GM18520 (cell line): ENCODE data around the gene LRRC28.

Source experiments
- ATAC-seq: cut with Tn5 transposase; IDR thresholded peaks from one replicate; pipeline ENCODE4 v1.9.1; 2021; ENCODE audit not compliant: unreplicated experiment

Gene LRRC28

DNA sequence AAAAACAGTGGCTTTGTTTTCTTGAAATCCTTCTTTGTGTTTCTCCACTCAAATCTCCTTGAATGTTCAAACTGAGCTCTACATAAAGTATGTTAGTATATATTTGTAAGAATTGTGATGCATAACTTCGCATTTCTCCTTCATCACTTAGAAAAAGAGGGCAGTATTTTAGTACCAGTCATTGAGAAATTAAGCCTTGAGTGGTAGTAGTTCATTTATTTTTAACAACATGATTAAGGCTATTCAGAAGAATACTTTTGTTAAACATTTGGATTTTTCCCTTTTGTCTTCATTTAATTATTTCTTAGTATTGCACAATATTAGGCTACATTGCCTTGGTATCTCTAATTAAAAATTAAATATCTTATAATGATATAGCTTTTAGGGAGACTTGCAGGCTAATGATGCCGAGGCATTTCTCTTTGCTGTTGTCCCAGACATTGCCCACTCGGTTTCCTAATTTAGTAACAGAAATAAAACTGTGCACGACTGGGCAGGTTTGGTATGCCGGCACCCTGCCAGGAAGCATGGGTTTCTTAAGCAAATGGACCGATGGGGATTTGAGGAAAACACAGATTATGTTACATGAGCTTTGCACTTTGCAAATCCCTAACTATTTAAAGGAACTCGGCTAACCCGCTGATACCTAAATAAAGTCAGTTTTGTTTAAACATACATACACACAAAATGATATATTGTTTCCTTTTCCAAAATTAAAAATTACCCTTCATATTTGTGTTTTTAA lies 54.7 kb downstream of the LRRC28 start:
- no peak for ATAC-seq

DNA sequence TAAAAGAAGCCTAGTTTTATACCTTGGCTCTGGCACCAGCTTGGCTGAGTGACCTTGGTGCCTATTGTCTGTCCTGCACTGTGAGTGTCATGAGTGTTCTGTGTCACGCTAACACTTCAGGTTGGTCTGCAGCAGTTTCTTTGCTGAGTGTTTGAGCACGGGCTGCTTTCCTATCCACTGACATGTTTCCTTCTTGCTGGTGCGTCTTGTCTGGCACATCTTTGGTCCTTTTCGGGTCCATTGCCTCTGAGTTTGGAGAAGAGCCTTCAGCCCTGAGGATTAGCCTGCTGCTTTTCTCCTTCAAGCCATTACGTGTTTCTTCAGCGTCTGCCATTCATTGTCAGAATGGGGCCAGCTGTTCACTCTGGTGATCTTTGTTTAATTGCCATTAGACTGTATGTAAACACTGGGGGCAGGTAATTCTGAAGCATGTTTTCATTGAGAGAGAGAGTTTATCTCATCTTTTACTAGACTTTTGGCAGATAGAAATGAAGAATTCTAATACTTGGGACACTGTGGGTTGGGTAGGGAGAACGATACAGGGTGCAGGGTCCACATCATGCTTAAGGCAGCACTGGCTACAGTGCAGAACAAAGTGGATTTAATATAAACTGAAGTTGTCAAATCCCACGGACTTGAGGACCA lies 55.5 kb downstream of the LRRC28 start:
- ATAC-seq = no peak

DNA sequence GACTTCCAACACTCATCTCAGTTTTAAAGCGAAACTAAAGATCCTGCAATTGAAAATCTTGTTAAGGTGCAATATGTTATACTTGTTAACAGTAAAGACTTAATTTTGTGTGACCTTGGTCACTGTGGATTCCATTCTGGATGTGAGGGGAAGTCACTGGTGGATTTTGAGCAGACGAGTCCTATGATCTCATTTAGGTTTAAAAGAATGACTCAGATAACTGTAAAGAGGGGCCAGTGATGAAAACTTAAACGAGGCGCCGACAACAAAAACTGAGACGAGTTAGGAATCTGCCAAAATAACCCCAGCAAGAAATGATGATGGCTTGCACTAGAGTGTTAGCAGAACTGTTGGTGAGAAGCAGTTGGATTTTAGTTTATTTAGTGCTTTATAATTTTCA lies 56.5 kb downstream of the LRRC28 start:
- no peak for ATAC-seq

DNA sequence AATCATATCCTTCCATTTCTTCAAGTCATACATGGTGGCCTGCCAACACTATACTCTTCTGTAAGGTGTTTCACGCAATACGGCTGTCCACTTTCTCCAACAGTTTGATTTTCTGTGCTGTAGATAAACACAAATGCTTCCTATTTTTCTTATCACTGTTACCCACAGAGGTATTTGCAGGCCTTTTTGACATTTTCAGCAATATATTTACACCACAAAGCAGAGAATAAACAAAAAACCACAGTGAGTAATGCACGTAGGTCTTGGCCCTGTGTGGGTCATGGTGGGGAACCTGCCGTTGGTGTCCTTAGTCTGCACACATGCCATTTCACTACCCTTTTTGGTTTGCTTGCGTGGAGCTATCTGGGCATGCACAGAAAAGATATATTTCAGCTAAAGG lies 59.5 kb downstream of the LRRC28 start:
- ATAC-seq = no peak

DNA sequence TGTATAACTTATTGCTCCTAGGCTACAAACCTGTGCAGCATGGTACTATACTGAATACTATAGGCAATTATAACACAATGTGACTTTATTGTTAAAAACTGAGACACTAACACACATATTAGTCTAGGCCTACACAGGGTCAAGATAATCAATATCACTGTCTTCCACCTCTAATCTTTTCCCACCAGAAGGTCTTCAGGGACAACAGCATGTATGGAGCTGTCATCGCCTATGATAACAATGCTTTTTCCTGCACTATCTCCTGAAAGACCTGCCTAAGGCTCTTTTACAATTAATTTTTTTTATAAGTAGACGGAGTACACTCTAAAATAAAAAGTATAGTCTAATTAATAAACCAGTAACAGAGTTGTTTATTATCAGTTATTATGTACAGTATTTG lies 60.9 kb downstream of the LRRC28 start:
- no peak for ATAC-seq

DNA sequence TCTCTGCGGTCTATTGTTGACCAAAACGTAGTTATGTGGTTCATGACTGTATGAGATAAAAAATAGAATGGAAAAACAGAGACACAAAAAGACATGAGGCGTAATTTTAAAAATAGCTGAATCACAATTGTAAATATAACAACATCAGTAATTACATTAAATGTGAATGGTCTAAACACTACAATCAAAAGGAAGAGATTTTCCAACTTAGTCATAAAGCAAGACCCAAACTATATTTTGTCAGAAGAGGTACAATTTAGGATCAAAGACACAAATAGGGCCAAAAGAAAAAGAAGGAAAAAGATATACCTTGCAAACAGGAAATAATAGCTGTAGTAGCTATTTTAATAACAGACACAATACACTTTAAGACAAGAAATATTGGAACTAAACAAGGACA lies 61.5 kb downstream of the LRRC28 start:
- no peak for ATAC-seq

DNA sequence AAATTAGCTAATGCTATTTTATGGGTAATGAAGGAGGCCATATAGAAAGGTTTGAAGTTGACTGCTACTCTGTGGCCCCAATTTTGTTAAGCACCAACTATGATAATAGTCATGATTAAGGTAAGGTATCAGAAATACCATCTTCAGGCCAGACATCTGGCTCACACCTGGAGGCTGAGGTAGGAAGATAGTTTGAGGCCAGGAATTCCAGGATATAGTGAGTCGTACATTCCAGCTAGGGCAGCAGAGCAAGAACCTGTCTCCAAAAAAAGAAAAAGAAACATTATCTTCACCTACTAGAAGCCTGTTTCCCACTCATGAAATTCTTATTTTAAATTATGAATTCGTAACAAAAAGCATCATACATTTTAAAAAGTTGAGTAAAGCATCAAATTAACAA lies 64.4 kb downstream of the LRRC28 start:
- no peak for ATAC-seq

DNA sequence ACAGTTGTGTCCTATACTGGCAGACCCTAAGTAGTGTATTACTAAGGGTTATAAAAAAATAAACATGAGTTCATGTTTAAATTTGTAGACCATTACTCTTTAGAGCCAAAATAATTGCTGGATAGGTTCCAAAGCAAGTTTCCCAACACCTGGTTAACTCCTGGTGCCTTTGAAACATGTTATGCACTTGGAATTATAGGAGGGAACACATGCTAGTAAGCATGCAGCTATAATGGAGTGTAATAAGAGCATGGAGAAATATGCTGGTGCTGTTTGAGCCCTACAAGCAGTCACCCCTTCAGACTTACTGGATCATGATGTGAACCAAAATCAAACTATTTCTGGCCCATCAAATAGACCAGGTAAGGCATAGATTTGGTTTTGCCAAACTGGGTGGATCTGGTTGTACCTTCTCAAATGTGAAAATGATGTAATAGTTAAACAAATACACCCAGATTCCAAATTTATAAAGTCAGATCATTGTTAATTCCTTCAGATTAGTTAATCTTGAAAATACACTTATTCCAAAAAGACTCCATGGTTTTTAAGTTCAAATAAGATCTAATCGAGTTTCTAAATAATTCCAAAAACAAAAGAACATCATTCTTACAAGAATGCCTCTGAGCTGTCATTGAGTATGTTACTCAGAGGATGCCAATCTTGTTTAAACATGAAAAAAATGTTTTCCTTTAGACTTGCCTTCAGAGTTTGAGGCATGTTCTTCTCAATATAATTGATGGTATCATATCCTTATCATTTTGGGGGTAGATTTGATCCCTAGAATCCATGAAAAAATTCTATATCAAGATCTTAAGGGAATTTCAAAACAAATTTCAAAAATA lies 69.3 kb downstream of the LRRC28 start:
- no peak for ATAC-seq

DNA sequence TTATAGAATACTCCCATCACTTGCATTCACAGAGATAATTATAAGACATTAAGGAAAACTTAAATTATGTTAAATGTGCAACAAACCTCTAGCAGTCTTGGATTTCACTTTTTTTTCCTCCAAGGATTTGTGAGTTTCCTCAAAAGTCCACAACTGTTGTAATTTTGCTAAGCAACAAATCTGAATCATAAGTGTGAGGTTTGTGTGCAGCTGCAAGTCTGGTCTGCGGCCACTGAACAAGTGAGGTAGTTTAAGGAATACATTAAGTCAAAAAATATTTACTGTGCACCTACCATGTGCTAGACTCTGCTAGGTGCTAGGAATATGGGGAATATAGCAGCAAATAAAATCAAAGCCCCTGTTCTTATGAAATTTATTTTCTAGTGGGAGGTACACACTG lies 70.2 kb downstream of the LRRC28 start:
- no peak for ATAC-seq

DNA sequence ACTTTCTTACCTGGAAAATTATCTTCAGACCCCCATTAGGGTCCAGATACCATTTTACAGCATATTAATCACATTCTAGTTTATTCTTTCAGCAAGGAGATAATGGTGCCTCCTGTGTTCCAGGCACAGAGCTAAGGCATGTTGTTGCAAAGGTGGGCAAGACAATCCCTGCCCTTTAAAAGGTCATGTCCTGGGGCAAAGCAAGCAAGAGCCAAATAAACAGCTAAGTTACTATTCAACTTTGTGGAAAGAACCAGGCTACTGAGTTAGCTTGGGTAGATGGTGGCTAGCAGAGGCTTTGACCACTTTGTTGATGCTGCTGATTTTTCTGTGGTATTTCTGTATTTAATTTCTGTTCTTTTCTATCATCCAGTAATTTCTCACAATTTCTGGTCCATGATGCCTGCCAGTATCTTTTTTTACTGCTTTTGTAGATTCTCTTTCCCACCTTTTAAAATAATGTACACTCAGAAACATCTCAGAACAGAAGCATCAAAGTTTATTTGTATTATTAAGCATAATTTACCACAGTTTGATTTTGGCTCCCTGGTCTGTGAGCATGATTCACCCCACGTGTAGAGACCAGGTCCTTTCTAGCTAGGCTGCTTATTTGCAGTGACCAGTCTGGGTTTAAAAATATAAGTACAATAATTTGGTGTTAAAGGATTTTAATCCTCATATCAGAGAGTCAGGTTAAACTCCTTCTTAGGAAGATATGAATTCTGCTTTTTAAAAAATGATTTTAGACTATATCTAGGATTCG lies 71.5 kb downstream of the LRRC28 start:
- no peak for ATAC-seq

DNA sequence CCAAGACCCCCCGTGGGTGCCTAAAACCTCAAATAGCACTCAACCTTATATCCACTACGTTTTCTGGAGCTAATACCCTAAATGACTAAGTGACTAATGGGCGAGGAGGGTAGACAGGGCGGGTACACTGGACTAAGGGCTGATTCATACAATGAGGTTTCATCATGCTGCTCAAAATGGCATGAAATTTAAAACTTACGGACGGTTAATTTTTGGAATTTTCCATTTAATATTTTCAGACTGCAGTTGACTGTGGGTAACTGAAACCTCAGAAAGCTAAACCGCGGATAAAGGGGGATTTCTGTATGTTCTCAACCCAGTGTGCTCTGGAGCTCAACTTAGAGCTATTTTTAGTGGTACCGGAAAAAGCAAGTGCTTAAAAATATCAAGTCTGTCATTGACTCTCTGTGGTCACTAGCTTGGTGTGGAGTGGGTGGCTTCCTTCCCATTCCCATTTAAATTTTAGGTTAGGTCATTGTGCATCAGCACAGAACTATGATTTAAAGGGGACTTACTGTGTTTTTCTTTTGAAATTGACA lies 72.9 kb downstream of the LRRC28 start:
- peak; percentile 86 for ATAC-seq

DNA sequence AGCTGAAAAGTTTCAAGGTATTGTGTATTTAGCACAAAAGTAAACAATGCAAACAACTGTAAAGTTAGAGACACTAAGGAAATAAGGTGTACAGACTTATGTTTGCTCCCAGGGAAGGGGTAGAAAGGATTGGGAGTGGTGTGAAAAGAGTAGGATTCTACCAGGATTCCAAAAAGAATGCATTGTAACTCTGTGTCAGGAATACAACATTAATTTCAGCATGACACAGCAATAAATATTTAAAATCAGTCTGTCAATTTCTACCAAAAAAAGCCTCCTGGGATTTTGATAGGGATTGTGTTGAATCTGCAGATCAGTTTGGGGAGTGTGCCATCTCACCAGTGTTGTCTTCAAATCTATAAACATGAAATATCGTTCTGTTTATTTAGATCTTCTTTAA lies 73.4 kb downstream of the LRRC28 start:
- no peak for ATAC-seq

DNA sequence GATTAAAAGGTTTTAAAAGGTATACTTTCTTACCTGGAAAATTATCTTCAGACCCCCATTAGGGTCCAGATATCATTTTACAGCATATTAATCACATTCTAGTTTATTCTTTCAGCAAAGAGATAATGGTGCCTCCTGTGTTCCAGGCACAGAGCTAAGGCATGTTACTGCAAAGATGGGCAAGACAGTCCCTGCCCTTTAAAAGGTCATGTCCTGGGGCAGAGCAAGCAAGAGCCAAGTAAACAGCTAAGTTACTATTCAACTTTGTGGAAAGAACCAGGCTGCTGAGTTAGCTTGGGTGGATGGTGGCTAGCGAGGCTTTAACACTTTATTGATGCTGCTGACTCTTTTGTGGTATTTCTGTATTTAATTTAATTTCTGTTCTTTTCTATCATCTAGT lies 75.0 kb downstream of the LRRC28 start:
- no peak for ATAC-seq

DNA sequence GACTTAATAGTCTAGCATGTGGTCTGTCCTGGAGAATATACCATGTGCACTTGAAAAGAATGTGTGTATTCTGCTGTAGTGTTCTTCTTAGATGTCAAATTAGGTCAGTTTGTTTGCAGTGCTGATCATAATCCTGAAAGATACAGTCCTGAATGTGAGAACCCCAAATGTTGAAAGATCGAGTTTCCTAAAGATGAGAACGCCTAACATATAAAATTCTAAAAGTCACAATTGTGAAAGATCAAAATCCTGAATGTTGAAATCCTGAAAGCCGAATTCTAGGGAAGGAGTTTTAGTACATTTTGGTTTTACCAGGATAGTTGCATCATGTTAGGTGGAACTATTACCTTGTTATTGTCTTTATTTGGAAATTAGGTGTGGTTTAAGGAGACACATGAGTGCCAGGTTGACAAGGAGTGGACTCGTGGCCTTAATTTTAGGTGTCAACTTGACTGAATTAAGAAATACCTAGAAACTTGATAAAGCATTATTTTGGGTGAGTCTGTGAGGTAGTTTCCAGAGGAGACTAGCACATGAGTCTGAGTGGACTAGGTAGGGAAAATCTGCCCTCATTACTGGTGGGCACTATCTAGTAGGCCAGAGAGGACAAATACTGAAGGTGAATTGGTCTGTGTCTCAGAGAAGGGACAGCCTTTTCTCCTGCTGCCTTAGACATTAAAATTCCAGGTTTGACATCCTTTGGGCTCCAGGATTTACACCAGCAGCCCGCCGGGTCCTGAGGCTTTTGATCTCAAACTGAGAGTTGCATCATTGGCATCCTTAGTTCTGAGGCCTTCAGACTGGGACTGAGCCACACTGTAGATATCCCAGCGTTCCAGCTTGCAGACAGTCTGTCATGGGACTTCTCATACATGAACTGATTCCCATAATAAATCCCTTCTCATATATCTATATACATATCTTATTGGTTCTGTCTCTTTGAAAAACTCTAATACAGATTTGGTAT lies 77.1 kb downstream of the LRRC28 start:
- ATAC-seq = no peak

DNA sequence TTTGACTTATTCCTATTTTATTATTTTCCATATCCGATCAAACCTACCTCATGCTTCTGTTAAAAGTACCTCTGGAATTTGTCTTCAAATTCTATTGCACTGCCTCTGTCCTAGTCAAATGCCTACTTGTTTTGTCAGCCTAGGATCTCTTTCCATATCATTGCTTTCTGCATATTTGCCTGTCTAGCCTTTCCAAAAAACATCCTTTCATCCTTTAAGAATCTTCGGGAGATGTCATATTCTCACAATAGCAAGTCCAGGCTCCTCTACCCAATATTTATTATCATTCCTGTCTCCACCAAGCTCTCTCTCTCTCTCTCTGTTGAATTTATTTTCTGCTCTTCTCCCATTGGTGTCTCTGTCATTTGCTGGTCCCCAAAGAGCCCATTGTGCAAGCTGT lies 80.1 kb downstream of the LRRC28 start:
- no peak for ATAC-seq

DNA sequence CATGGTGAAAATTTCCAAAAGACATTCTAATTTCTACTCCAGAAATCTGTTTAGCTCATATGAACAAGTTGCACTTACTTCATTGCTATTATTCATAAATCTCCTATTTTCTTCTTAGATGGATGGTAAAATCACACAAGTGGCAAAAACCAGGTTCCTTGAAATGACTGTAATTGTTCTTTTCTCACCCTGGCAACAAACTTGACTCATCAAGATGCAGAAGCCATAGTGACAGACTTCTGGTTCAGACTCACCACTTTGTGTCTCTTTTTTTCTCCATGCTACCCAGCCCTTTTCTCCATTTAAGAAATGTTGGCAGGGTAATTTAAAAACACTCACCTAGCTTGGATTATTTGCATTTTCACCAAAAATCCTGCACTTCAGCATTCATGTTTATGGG lies 82.1 kb downstream of the LRRC28 start:
- ATAC-seq = no peak

DNA sequence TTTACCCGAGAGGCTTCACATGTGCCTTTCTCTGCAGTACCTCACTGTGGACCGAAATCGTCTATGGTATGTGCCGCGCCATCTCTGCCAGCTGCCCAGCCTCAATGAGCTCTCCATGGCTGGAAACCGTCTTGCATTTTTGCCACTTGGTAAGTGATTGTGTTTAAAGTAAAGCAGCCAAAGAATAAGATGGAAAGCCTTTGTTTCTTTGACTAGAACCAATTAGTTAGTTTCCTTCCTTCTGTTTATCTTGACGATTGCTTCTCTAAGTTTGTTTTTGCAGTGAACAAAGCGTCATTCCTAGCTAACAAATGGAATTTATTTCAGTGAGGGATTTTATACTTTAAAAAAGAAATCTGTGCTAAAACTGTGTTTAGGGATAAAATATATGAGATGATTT lies 82.7 kb downstream of the LRRC28 start:
- no peak for ATAC-seq

DNA sequence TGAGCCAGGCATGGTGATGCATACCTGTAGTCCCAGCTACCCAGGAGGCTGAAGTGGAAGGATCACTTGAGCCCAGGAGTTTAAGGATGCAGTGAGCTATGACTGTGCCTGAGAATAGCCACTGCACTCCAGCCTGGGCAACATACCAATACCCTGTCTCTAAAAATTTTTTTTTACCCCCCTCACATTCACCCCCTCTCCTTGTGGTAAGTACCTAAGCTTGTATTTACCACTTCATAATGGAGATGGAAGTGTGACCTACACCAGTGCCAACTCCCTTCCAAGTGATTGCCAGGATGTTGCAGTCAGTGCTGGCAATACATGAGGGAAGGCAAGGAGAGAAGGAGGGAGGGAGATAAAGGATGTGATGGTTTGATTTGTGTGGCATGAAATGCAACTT lies 84.2 kb downstream of the LRRC28 start:
- no peak for ATAC-seq

DNA sequence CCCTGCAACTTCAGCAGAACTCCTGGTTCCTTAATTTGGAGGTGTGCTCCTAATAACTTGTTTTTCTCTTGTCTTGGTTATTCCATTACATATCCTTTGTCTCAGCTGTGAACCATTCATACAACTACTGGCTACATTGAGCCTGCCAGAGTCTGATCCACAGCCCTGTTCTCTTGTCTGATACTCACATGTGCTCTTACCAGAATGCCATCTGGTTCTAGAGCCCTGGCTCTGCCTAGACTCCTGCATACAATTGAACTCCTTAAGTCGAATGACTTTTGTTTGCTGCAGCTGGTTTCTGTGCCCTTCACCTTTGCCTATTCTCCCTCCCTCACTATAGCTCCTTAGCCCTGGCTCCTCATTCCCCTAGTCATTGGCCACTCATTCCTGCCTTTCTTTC lies 85.5 kb downstream of the LRRC28 start:
- no peak for ATAC-seq

DNA sequence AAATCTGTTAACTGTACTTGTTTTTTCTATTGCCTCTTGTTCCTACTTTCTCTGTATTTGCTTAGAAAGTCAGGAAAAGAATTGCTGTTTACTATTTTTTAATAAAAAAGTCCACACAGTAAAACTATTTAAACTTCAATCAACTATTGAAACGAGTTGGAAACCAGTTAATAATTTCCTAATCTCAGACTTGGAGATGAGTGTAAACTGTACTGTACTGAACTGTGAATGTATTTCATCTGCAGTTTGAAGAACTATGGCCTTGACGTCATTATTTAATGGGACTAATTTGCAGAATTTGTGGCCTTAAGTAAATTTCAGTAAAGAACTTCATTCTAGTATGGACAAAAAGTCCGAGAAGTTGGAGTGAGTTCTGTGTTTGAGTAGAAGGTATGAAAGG lies 89.1 kb downstream of the LRRC28 start:
- ATAC-seq = no peak
